ENCODE data around the gene NANOGP8. TPM values are rescaled to one million over a fixed set of nuclear protein-coding genes. Genes with fewer than 3 reads are reported as not detected.

The NANOGP8 gene
- total RNA-seq, 1 donor from 2014 or later, result 1.2 TPM

GRCh38 chr15:35092846-35093245 lies 7.8 kb upstream of the NANOGP8 start:
- peaks cover 12% of the 10 kb centered on the region for H3K9me3 Mint-ChIP-seq
- H3K27me3 Mint-ChIP-seq (ENCODE audit: low read depth), result no peaks in the 10 kb centered on the region

GRCh38 chr15:35092311-35092710 lies 7.2 kb upstream of the NANOGP8 start:
- H3K4me3 Mint-ChIP-seq, result no peak overlapping the region

More at GRCh38 chr15:35092846-35093245, 7.8 kb upstream of the NANOGP8 start:
- Mint-ChIP-seq H3K36me3 (peaks cover 5% of the 10 kb centered on the region), H3K4me1 (peaks cover 45% of the 10 kb centered on the region), H3K4me3 (no peak overlapping the region), H3K27ac (peak overlapping the region; percentile 34)
- no peak for DNase-seq (ENCODE audit: low spot score in 2 of 2, unreplicated experiment in 2 of 2)
- TF ChIP-seq CTCF (IDR thresholded peaks at IDR 0.05; ENCODE audit: unreplicated experiment), result no peak

GRCh38 chr15:35090104-35090807 lies 5.2 kb upstream of the NANOGP8 start:
- no peaks in the 10 kb centered on the region for H3K27me3 Mint-ChIP-seq (ENCODE audit: low read depth)
- no peak for DNase-seq (ENCODE audit: low spot score in 2 of 2, unreplicated experiment in 2 of 2)
- H3K27ac Mint-ChIP-seq, result peak overlapping the region; percentile 71
- TF ChIP-seq CTCF (IDR thresholded peaks at IDR 0.05; ENCODE audit: unreplicated experiment), result no peak
- H3K4me1 Mint-ChIP-seq, result peaks cover 57% of the 10 kb centered on the region
- peaks cover 5% of the 10 kb centered on the region for H3K9me3 Mint-ChIP-seq
- H3K4me3 Mint-ChIP-seq, result no peak overlapping the region
- H3K36me3 Mint-ChIP-seq, result peaks cover 5% of the 10 kb centered on the region

More at GRCh38 chr15:35092311-35092710, 7.2 kb upstream of the NANOGP8 start:
- peaks cover 5% of the 10 kb centered on the region for H3K36me3 Mint-ChIP-seq
- DNase-seq (ENCODE audit: low spot score in 2 of 2, unreplicated experiment in 2 of 2), result no peak
- no peaks in the 10 kb centered on the region for H3K27me3 Mint-ChIP-seq (ENCODE audit: low read depth)
- peaks cover 49% of the 10 kb centered on the region for H3K4me1 Mint-ChIP-seq
- no peak for TF ChIP-seq CTCF (IDR thresholded peaks at IDR 0.05; ENCODE audit: unreplicated experiment)
- peaks cover 8% of the 10 kb centered on the region for H3K9me3 Mint-ChIP-seq
- H3K27ac Mint-ChIP-seq, result peak overlapping the region; percentile 34

GRCh38 chr15:35089551-35089950 lies 4.5 kb upstream of the NANOGP8 start:
- no peak for TF ChIP-seq CTCF (IDR thresholded peaks at IDR 0.05; ENCODE audit: unreplicated experiment)
- Mint-ChIP-seq H3K36me3 (peaks cover 8% of the 10 kb centered on the region), H3K27ac (peak overlapping the region; percentile 73), H3K9me3 (peaks cover 5% of the 10 kb centered on the region), H3K4me1 (peaks cover 53% of the 10 kb centered on the region), H3K4me3 (no peak overlapping the region), H3K27me3 (ENCODE audit: low read depth) (no peaks in the 10 kb centered on the region)
- no peak for DNase-seq (ENCODE audit: low spot score in 2 of 2, unreplicated experiment in 2 of 2)

- Mint-ChIP-seq H3K4me3 (no peak overlapping the region), H3K36me3 (peaks cover 9% of the 10 kb centered on the region), H3K4me1 (peaks cover 46% of the 10 kb centered on the region), H3K27me3 (ENCODE audit: low read depth) (no peaks in the 10 kb centered on the region), H3K27ac (peak overlapping the region; percentile 91), H3K9me3 (peaks cover 5% of the 10 kb centered on the region)
- TF ChIP-seq CTCF (IDR thresholded peaks at IDR 0.05; ENCODE audit: unreplicated experiment), result no peak
- no peak for DNase-seq (ENCODE audit: low spot score in 2 of 2, unreplicated experiment in 2 of 2)
Measured at GRCh38 chr15:35088329-35088728, 3.2 kb upstream of the NANOGP8 start.

Data from mesothelial cell of epicardium (in vitro differentiated cells).